Measurements from ENCODE around the gene NPTN. TPM values are rescaled to one million over a fixed set of nuclear protein-coding genes. Genes with fewer than 3 reads are reported as not detected.

Gene NPTN
- total and polyA plus RNA-seq, 2 of the 13 experiments (the other 11 are each of a cell fraction or from before 2014, with no cell fraction given), result 78.0 to 110 TPM

DNA sequence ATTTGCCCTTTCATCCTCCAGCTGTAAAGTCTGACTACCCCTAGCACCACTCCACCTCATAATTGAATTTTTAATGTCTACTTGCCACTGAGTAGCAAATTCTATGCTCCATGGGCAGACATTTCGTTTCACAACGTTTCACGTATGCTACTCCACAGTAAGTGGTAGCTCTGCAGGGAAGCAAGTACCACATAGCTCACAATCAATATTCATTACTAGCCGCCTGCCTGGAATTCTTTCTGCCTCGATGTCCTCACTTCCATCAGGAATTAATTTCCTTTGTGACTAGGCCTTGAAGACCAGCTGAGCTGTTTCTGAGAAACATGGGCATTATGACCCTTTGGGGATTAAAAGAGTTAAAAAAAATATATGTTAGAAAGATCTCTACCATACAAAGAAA is 15.3 kb downstream of the NPTN start:
- peaks cover 25% of the 10 kb centered on the region for H3K4me1 ChIP-seq (ENCODE audit: insufficient read depth, low read length)
- DNase-seq (ENCODE audit: low spot score) (no peak), ATAC-seq (no peak), FAIRE-seq (no peak)
- in situ Hi-C loops (cut with HindIII; ENCODE audit: extremely low pct_ligation_motif_present, low pct_unique_long_range_greater_than_20kb), result no loop called here
- peaks cover 6% of the 10 kb centered on the region; the same call in 1 of the 2 replicates for H4K20me1 ChIP-seq (ENCODE audit: insufficient read depth, low read length)
- H3K9me3 ChIP-seq (ENCODE audit: low read length), result no peaks in the 10 kb centered on the region
- H3K4me3 ChIP-seq (replicated peaks in 1 of 3; ENCODE audit: insufficient read depth in 1 of 3, low read depth in 2 of 3, low read length in 3 of 3), result no peak overlapping the region
- no peak overlapping the region for H3K9ac ChIP-seq (ENCODE audit: insufficient read depth, low read depth, low read length)
- intact Hi-C loops (cut with micrococcal nuclease; ENCODE audit: unreplicated experiment), result no loop called here
- POLR2A ChIA-PET, result interaction anchor here (1.9 kb wide), 1 partner anchor 13 kb away, joined by 5 read pairs; no protein-coding TSS in a partner anchor
- no TSS peak for BruUV-seq (replicated peaks)
- no peak overlapping the region for H3K27ac ChIP-seq (ENCODE audit: extremely low read length, insufficient read depth, low read length)
- H2AFZ ChIP-seq (ENCODE audit: low read length), result no peak overlapping the region
- H3K27me3 ChIP-seq (ENCODE audit: control insufficient read depth in 1 of 2, insufficient read depth in 2 of 2, low read length in 2 of 2), result no peaks in the 10 kb centered on the region
- H3K4me2 ChIP-seq (ENCODE audit: low read depth, low read length), result no peak overlapping the region
- no peaks in the 10 kb centered on the region for H3K36me3 ChIP-seq (replicated peaks in 1 of 2; ENCODE audit: control insufficient read depth in 1 of 2, insufficient read depth in 2 of 2, low read length in 2 of 2)
- H3K79me2 ChIP-seq (ENCODE audit: insufficient read depth, low read length), result peaks cover 97% of the 10 kb centered on the region
- CTCF ChIA-PET (ENCODE audit: low intra/inter-chr PET ratio, low total read pairs), result no interaction called here
- WGBS (ENCODE audit: low lambda C conversion rate), result 93% methylated on average over 5 of the region's 5 CpGs
- TF ChIP-seq, protein P1, sequence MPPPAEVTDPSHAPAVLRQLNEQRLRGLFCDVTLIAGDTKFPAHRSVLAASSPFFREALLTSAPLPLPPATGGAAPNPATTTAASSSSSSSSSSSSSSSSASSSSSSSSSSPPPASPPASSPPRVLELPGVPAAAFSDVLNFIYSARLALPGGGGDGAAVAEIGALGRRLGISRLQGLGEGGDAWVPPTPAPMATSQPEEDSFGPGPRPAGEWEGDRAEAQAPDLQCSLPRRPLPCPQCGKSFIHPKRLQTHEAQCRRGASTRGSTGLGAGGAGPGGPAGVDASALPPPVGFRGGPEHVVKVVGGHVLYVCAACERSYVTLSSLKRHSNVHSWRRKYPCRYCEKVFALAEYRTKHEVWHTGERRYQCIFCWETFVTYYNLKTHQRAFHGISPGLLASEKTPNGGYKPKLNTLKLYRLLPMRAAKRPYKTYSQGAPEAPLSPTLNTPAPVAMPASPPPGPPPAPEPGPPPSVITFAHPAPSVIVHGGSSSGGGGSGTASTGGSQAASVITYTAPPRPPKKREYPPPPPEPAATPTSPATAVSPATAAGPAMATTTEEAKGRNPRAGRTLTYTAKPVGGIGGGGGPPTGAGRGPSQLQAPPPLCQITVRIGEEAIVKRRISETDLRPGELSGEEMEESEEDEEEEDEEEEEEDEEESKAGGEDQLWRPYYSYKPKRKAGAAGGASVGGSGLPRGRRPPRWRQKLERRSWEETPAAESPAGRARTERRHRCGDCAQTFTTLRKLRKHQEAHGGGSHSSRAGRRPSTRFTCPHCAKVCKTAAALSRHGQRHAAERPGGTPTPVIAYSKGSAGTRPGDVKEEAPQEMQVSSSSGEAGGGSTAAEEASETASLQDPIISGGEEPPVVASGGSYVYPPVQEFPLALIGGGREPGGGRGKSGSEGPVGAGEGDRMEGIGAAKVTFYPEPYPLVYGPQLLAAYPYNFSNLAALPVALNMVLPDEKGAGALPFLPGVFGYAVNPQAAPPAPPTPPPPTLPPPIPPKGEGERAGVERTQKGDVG (CRISPR knock-in tag; IDR thresholded peaks at IDR 0.05; ENCODE audit: borderline replicate concordance), result no peak
- TF ChIP-seq, protein P2, sequence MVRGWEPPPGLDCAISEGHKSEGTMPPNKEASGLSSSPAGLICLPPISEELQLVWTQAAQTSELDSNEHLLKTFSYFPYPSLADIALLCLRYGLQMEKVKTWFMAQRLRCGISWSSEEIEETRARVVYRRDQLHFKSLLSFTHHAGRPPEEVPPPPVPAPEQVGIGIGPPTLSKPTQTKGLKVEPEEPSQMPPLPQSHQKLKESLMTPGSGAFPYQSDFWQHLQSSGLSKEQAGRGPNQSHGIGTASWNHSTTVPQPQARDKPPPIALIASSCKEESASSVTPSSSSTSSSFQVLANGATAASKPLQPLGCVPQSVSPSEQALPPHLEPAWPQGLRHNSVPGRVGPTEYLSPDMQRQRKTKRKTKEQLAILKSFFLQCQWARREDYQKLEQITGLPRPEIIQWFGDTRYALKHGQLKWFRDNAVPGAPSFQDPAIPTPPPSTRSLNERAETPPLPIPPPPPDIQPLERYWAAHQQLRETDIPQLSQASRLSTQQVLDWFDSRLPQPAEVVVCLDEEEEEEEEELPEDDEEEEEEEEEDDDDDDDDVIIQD (CRISPR knock-in tag; IDR thresholded peaks at IDR 0.05; ENCODE audit: low read depth), result no peak
- no peak for TF ChIP-seq MIXL1 (CRISPR knock-in tag; IDR thresholded peaks at IDR 0.05)
- TF ChIP-seq ESRRA (CRISPR knock-in tag; IDR thresholded peaks at IDR 0.05; ENCODE audit: low read depth), result no peak
- no peak for TF ChIP-seq MTA1 (CRISPR knock-in tag; IDR thresholded peaks at IDR 0.05; ENCODE audit: borderline replicate concordance)
- TF ChIP-seq PHF5A (CRISPR knock-in tag; IDR thresholded peaks at IDR 0.05; ENCODE audit: low read depth, unreplicated experiment), result no peak
- TF ChIP-seq ATAD3A (CRISPR knock-in tag; IDR thresholded peaks at IDR 0.05), result no peak
- TF ChIP-seq, protein P3, sequence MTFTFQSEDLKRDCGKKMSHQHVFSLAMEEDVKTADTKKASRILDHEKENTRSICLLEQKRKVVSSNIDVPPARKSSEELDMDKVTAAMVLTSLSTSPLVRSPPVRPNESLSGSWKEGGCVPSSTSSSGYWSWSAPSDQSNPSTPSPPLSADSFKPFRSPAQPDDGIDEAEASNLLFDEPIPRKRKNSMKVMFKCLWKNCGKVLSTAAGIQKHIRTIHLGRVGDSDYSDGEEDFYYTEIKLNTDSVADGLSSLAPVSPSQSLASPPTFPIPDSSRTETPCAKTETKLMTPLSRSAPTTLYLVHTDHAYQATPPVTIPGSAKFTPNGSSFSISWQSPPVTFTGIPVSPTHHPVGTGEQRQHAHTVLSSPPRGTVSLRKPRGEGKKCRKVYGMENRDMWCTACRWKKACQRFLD (CRISPR knock-in tag; IDR thresholded peaks at IDR 0.05; ENCODE audit: borderline replicate concordance), result no peak
- TF ChIP-seq, protein P4, sequence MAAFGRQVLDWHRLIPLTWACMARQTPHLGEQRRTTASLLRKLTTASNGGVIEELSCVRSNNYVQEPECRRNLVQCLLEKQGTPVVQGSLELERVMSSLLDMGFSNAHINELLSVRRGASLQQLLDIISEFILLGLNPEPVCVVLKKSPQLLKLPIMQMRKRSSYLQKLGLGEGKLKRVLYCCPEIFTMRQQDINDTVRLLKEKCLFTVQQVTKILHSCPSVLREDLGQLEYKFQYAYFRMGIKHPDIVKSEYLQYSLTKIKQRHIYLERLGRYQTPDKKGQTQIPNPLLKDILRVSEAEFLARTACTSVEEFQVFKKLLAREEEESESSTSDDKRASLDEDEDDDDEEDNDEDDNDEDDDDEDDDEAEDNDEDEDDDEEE (CRISPR knock-in tag; IDR thresholded peaks at IDR 0.05), result no peak
- TF ChIP-seq SMAD3 (CRISPR knock-in tag; IDR thresholded peaks at IDR 0.05), result no peak
- no peak for TF ChIP-seq ZNF17 (CRISPR knock-in tag; IDR thresholded peaks at IDR 0.05)
- no peak for TF ChIP-seq ZNF260 (CRISPR knock-in tag; IDR thresholded peaks at IDR 0.05; ENCODE audit: borderline replicate concordance, low read depth)
- TF ChIP-seq, protein P5, sequence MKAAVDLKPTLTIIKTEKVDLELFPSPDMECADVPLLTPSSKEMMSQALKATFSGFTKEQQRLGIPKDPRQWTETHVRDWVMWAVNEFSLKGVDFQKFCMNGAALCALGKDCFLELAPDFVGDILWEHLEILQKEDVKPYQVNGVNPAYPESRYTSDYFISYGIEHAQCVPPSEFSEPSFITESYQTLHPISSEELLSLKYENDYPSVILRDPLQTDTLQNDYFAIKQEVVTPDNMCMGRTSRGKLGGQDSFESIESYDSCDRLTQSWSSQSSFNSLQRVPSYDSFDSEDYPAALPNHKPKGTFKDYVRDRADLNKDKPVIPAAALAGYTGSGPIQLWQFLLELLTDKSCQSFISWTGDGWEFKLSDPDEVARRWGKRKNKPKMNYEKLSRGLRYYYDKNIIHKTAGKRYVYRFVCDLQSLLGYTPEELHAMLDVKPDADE (CRISPR knock-in tag; IDR thresholded peaks at IDR 0.05), result no peak
- TF ChIP-seq, protein P6, sequence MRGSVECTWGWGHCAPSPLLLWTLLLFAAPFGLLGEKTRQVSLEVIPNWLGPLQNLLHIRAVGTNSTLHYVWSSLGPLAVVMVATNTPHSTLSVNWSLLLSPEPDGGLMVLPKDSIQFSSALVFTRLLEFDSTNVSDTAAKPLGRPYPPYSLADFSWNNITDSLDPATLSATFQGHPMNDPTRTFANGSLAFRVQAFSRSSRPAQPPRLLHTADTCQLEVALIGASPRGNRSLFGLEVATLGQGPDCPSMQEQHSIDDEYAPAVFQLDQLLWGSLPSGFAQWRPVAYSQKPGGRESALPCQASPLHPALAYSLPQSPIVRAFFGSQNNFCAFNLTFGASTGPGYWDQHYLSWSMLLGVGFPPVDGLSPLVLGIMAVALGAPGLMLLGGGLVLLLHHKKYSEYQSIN (CRISPR knock-in tag; IDR thresholded peaks at IDR 0.05; ENCODE audit: borderline replicate concordance), result no peak

Measured in HepG2 (cell line).